Measurements from ENCODE around the gene RBMS1. TPM values are rescaled to one million over a fixed set of nuclear protein-coding genes. Genes with fewer than 3 reads are reported as not detected.

Gene RBMS1
- total RNA-seq, 1 donor from 2014 or later, result 148 TPM

DNA sequence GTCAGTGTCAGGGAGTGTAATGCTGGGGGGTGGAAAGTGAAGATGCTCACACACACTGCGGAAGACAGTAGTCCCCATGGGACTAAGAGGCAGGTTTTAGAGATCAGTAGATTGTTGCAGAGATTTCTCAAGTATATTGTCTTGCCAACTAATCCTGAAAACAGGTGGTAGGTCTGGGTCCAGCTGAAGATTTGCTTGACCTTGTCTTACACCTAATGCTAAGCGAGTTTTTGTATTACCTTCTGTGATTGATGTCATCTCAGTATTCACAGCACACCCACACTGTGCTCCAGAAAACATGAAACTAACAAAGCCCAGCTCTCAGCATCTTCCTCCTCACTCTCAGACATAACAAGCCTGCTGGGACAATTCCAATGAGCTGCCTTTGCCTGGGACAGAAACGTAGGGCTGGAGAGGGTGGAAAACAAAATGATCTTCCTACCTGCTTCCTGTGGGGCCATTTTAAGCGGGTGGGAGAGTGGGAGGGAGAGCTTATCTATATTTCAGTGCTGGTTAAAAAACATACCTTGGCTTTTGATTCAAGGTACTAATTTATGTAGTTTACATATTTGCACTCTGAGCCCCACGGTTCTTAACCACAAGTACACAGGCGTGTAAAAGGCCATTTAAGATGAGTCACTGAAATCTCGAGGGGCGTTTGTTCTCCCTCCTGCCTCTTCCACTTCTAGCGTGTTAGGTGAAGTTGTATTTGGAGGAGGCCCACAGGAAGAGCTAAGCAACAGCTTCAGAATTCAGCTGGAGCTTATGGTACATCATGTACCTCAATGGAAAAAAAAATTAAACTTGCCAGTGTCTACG is 23.1 kb upstream of the RBMS1 start:
- Histone ChIP-seq H3K4me3 (ENCODE audit: insufficient read depth, low read depth, low read length) (no peak overlapping the region), H2AFZ (ENCODE audit: low read depth, low read length) (no peak overlapping the region), H3K36me3 (ENCODE audit: insufficient read depth, low read length) (no peaks in the 10 kb centered on the region), H3K4me2 (ENCODE audit: low read length) (peak overlapping the region; percentile 33), H3K4me1 (ENCODE audit: insufficient read depth, low read length) (no peaks in the 10 kb centered on the region), H4K20me1 (ENCODE audit: insufficient read depth, low read length) (no peaks in the 10 kb centered on the region), H3K79me2 (ENCODE audit: insufficient read depth, low read length) (no peaks in the 10 kb centered on the region), H3K9ac (ENCODE audit: low read length) (no peak overlapping the region), H3K9me3 (ENCODE audit: insufficient read depth, low read depth, low read length) (no peaks in the 10 kb centered on the region), H3K27me3 (ENCODE audit: insufficient read depth, low read length) (no peaks in the 10 kb centered on the region), H3K27ac (ENCODE audit: low read depth, low read length) (no peak overlapping the region)
- H3K9me3 Mint-ChIP-seq (ENCODE audit: unreplicated experiment), result no peaks in the 10 kb centered on the region
- peak; percentile 79 for DNase-seq (ENCODE audit: low read depth)
- H3K4me3 Mint-ChIP-seq (ENCODE audit: unreplicated experiment), result no peak overlapping the region
- FAIRE-seq, result no peak
- no peaks in the 10 kb centered on the region for H3K36me3 Mint-ChIP-seq (ENCODE audit: low read depth, unreplicated experiment)
- TF ChIP-seq, protein P1, sequence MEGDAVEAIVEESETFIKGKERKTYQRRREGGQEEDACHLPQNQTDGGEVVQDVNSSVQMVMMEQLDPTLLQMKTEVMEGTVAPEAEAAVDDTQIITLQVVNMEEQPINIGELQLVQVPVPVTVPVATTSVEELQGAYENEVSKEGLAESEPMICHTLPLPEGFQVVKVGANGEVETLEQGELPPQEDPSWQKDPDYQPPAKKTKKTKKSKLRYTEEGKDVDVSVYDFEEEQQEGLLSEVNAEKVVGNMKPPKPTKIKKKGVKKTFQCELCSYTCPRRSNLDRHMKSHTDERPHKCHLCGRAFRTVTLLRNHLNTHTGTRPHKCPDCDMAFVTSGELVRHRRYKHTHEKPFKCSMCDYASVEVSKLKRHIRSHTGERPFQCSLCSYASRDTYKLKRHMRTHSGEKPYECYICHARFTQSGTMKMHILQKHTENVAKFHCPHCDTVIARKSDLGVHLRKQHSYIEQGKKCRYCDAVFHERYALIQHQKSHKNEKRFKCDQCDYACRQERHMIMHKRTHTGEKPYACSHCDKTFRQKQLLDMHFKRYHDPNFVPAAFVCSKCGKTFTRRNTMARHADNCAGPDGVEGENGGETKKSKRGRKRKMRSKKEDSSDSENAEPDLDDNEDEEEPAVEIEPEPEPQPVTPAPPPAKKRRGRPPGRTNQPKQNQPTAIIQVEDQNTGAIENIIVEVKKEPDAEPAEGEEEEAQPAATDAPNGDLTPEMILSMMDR (IDR thresholded peaks at IDR 0.05; ENCODE audit: insufficient read depth, low read depth, low read length), result no peak
- TF ChIP-seq EZH2 (IDR thresholded peaks at IDR 0.05; ENCODE audit: insufficient read depth, low read length), result no peak
- no peaks in the 10 kb centered on the region for H3K27me3 Mint-ChIP-seq (ENCODE audit: low read depth, unreplicated experiment)
- no peak overlapping the region for H3K27ac Mint-ChIP-seq (ENCODE audit: unreplicated experiment)
- peaks cover 8% of the 10 kb centered on the region for H3K4me1 Mint-ChIP-seq (ENCODE audit: low read depth, unreplicated experiment)

DNA sequence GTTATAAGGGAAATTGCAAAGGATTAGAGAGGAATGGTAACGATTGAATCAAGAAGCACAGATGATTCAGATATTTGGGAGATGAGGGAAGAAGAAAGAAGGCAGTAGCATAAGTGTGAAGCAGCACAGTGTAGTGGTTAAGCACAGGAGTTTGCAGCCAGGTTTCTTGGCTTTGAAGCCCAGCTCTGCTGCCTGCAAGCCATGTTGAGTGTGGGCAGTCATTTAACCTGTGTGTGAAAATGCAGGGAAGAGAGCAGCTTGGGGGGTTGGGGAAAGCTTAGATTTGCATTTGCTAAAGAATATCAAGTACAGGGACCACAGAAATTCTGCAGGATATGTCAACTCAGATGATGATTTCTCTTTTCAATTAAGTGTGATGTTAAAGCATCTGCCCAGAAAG is 21.5 kb upstream of the RBMS1 start:
- H4K20me1 ChIP-seq (ENCODE audit: insufficient read depth, low read length), result no peaks in the 10 kb centered on the region
- no peaks in the 10 kb centered on the region for H3K36me3 Mint-ChIP-seq (ENCODE audit: low read depth, unreplicated experiment)
- no peaks in the 10 kb centered on the region for H3K27me3 Mint-ChIP-seq (ENCODE audit: low read depth, unreplicated experiment)
- no peak overlapping the region for H3K27ac ChIP-seq (ENCODE audit: low read depth, low read length)
- no peaks in the 10 kb centered on the region for H3K4me1 ChIP-seq (ENCODE audit: insufficient read depth, low read length)
- no peak overlapping the region for H3K4me3 ChIP-seq (ENCODE audit: insufficient read depth, low read depth, low read length)
- no peak overlapping the region for H2AFZ ChIP-seq (ENCODE audit: low read depth, low read length)
- no peaks in the 10 kb centered on the region for H3K27me3 ChIP-seq (ENCODE audit: insufficient read depth, low read length)
- TF ChIP-seq, protein P1 (IDR thresholded peaks at IDR 0.05; ENCODE audit: insufficient read depth, low read depth, low read length), result no peak
- TF ChIP-seq EZH2 (IDR thresholded peaks at IDR 0.05; ENCODE audit: insufficient read depth, low read length), result no peak
- no peak overlapping the region for H3K9ac ChIP-seq (ENCODE audit: low read length)
- no peak overlapping the region for H3K27ac Mint-ChIP-seq (ENCODE audit: unreplicated experiment)
- H3K9me3 ChIP-seq (ENCODE audit: insufficient read depth, low read depth, low read length), result no peaks in the 10 kb centered on the region
- H3K4me2 ChIP-seq (ENCODE audit: low read length), result no peak overlapping the region
- peaks cover 8% of the 10 kb centered on the region for H3K4me1 Mint-ChIP-seq (ENCODE audit: low read depth, unreplicated experiment)
- no peak overlapping the region for H3K4me3 Mint-ChIP-seq (ENCODE audit: unreplicated experiment)
- H3K36me3 ChIP-seq (ENCODE audit: insufficient read depth, low read length), result no peaks in the 10 kb centered on the region
- H3K9me3 Mint-ChIP-seq (ENCODE audit: unreplicated experiment), result no peaks in the 10 kb centered on the region
- DNase-seq (ENCODE audit: low read depth) (no peak), FAIRE-seq (no peak)
- H3K79me2 ChIP-seq (ENCODE audit: insufficient read depth, low read length), result no peaks in the 10 kb centered on the region

DNA sequence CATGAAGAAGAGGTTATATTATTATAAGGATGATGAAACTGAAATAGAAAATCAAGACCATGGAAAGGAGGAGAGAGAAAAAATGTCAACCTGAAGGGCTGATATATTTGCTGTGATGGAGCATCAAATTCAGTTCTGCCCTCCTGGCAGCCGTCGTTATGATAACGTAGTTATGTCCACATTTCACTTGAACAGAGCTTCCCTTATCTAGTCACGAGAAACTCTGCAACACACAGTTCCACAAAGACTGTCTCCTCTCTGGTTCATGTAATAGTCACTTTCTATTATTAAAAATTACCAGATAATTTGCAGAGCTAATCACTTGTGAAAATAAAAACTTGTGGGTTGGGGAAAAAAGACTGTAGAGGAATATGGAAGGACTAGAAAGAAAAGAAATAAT is 19.5 kb upstream of the RBMS1 start:
- Histone ChIP-seq H4K20me1 (ENCODE audit: insufficient read depth, low read length) (no peaks in the 10 kb centered on the region), H3K36me3 (ENCODE audit: insufficient read depth, low read length) (no peaks in the 10 kb centered on the region), H3K27ac (ENCODE audit: low read depth, low read length) (no peak overlapping the region), H3K4me2 (ENCODE audit: low read length) (no peak overlapping the region), H3K27me3 (ENCODE audit: insufficient read depth, low read length) (no peaks in the 10 kb centered on the region), H2AFZ (ENCODE audit: low read depth, low read length) (no peak overlapping the region), H3K4me1 (ENCODE audit: insufficient read depth, low read length) (no peaks in the 10 kb centered on the region), H3K9me3 (ENCODE audit: insufficient read depth, low read depth, low read length) (no peaks in the 10 kb centered on the region), H3K79me2 (ENCODE audit: insufficient read depth, low read length) (no peaks in the 10 kb centered on the region), H3K9ac (ENCODE audit: low read length) (no peak overlapping the region), H3K4me3 (ENCODE audit: insufficient read depth, low read depth, low read length) (no peak overlapping the region)
- Mint-ChIP-seq H3K4me1 (ENCODE audit: low read depth, unreplicated experiment) (peaks cover 8% of the 10 kb centered on the region), H3K9me3 (ENCODE audit: unreplicated experiment) (no peaks in the 10 kb centered on the region), H3K4me3 (ENCODE audit: unreplicated experiment) (no peak overlapping the region), H3K27me3 (ENCODE audit: low read depth, unreplicated experiment) (no peaks in the 10 kb centered on the region), H3K27ac (ENCODE audit: unreplicated experiment) (no peak overlapping the region), H3K36me3 (ENCODE audit: low read depth, unreplicated experiment) (no peaks in the 10 kb centered on the region)
- TF ChIP-seq, protein P1 (IDR thresholded peaks at IDR 0.05; ENCODE audit: insufficient read depth, low read depth, low read length), result no peak
- TF ChIP-seq EZH2 (IDR thresholded peaks at IDR 0.05; ENCODE audit: insufficient read depth, low read length), result no peak
- FAIRE-seq, result no peak
- no peak for DNase-seq (ENCODE audit: low read depth)
